ENCODE results near the gene GOSR1.

The GOSR1 gene

DNA sequence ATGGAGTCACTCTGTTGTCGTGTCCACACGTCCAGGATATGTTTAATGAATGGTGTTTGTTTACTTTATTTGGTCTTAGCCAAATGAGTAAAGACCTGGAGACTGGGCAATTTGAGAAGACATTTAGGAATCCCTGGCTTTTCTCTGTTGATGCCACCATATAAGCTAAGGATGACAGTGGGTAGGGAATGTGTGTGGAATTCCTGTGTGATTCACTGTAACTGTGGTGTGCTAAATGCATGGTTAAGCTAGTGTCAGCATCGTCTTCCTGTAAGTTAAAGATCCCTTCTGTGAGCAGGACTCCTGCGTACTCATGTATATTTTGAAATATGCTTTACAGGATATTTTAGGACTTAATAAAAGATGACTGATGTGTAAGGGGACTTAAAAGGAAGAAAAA lies 26.4 kb downstream of the GOSR1 start:
- no peak for DNase-seq (ENCODE audit: low read depth)
- no peak overlapping the region for H3K4me3 ChIP-seq (ENCODE audit: low read depth, low read length)
- TF ChIP-seq, protein P1, sequence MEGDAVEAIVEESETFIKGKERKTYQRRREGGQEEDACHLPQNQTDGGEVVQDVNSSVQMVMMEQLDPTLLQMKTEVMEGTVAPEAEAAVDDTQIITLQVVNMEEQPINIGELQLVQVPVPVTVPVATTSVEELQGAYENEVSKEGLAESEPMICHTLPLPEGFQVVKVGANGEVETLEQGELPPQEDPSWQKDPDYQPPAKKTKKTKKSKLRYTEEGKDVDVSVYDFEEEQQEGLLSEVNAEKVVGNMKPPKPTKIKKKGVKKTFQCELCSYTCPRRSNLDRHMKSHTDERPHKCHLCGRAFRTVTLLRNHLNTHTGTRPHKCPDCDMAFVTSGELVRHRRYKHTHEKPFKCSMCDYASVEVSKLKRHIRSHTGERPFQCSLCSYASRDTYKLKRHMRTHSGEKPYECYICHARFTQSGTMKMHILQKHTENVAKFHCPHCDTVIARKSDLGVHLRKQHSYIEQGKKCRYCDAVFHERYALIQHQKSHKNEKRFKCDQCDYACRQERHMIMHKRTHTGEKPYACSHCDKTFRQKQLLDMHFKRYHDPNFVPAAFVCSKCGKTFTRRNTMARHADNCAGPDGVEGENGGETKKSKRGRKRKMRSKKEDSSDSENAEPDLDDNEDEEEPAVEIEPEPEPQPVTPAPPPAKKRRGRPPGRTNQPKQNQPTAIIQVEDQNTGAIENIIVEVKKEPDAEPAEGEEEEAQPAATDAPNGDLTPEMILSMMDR (IDR thresholded peaks at IDR 0.05; ENCODE audit: insufficient read depth, low read depth, low read length, missing control alignments): no peak

DNA sequence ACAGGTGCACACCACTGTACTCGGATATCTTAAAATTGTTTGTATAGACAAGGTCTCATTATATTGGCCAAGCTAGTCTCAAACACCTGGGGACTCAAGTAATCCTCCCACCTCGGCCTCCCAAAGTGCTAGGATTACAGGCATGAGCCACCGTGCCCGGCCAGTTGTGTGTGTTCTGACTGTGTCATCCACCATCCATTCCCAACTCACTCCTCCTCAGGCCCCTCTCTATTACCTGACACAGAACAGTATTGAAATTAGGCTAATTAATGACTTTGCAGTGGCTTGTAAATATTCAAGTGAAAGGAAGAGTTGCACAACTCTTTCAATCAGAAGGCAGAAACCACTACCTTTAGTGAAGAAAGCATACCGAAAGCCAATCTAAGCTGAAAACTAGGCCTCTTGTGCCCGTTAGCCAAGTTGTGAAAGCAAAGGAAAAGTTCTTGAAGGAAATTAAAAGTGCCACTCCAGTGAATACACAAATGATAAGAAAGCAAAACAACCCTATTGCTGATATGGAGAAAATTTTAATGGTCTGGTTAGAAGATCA lies 28.7 kb downstream of the GOSR1 start:
- no peak for DNase-seq (ENCODE audit: low read depth)
- TF ChIP-seq, protein P1 (IDR thresholded peaks at IDR 0.05; ENCODE audit: insufficient read depth, low read depth, low read length, missing control alignments): no peak
- H3K4me3 ChIP-seq (ENCODE audit: low read depth, low read length): no peak overlapping the region

DNA sequence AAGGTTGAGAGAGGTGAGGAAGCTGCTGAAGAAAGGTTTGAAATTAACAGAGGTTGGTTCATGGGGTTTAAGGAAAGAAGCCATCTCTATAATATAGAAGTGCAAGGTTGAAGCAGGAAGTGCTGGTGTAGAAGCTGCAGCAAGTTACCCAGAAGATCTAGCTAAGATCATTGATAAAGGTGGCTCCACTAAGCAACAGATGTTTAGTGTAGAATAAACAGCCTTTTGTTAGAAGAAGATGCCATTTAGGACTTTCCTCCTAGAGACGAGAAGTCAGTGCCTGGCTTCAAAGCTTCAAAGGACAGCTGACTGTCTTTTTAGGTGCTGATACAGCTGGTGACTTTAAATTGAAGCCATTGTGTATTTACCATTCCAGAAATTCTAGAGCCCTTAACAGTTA lies 29.3 kb downstream of the GOSR1 start:
- TF ChIP-seq, protein P1 (IDR thresholded peaks at IDR 0.05; ENCODE audit: insufficient read depth, low read depth, low read length, missing control alignments): no peak
- H3K4me3 ChIP-seq (ENCODE audit: low read depth, low read length): no peak overlapping the region
- no peak for DNase-seq (ENCODE audit: low read depth)

DNA sequence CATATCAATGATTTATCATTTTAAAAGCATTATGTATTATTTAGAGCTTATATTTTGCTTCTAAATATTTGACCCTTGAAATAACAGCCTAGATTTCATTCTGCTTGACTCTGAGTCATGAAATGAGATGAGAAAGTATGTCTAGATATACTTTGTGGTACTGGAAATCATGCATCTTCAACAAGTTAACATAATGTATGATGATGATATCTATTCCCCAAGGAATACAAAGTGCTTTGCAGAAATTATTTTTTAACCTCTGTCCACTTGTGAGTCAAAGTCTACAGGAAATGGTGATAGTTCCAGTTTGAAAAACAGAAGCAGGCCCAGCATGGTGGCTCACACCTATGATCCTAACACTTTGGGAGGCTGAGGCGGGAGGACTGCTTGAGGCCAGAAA lies 36.1 kb downstream of the GOSR1 start:
- DNase-seq (ENCODE audit: low read depth): no peak
- no peak overlapping the region for H3K4me3 ChIP-seq (ENCODE audit: low read depth, low read length)
- TF ChIP-seq, protein P1 (IDR thresholded peaks at IDR 0.05; ENCODE audit: insufficient read depth, low read depth, low read length, missing control alignments): no peak

DNA sequence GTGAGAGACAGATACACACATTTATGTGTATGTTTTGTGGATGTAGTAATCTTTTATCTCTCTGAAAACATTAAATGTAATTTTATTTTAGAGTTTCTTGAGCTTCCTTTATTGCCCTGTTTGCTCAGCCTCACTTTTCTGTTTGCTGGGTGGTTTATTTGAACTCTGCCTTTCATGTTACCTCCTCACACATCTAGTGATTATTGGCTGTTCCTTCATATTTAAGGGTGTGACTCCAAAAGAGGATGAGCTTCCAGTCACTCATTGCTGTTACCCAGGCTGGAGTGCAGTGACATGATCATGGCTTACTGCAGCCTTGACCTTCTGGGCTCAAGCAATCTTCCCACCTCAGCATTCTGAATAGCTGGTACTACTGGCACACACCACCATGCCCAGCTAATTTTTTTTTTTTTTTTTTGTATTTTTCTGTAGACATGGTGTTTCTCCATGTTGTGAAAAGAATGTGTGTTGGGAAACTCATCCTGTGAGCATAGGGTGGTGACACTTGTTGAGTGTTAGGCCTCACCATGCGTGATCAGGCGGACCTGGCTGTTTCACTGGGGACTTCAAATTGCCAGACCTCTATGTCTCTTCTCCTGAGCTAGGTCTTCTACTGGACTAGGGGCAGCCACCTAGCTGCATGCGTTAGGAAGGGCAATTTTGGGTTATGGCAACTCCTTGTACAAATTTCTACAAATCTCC lies 37.8 kb downstream of the GOSR1 start:
- TF ChIP-seq, protein P1 (IDR thresholded peaks at IDR 0.05; ENCODE audit: insufficient read depth, low read depth, low read length, missing control alignments): no peak

DNA sequence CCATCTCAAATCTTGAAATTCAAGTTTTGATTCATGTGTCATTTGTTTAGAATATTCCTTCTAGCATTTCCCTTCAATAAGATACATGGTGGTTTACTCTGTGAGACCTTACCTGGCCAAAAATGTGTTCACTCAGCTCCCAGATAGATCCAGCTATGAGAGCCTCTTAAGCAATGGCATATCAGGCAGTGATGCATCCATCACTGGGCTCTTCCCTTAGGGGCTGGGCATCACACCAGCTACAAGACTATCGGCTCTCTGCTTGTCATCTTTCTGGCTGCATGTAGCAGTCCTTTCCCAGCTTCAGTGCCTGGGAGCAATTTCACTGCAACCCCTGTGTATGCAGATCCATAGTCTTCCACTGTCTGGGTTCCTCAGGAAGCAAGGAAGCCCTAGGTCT lies 40.6 kb downstream of the GOSR1 start:
- H3K4me3 ChIP-seq (ENCODE audit: low read depth, low read length): no peak overlapping the region
- TF ChIP-seq, protein P1 (IDR thresholded peaks at IDR 0.05; ENCODE audit: insufficient read depth, low read depth, low read length, missing control alignments): no peak
- no peak for DNase-seq (ENCODE audit: low read depth)

More for the DNA sequence above, 37.8 kb downstream of the GOSR1 start:
- no peak overlapping the region for H3K4me3 ChIP-seq (ENCODE audit: low read depth, low read length)
- DNase-seq (ENCODE audit: low read depth): no peak

DNA sequence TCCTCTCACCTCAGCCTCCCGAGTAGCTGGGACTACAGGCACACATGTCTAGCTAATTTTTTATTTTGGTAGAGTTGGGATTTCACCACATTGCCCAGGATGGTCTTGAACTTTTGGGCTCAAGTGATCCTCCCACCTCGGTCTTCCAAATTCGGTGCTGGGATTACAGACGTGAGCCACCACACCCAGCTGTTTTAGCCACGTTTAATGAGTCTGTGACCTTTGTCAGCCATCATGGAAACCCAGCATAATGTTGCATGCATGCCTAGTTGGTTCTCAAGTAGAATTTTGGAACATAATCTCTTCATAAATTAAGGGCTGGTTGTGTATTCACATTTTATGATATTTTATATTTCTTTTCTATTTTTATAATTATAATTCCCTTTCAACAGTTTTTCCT lies 42.0 kb downstream of the GOSR1 start:
- no peak overlapping the region for H3K4me3 ChIP-seq (ENCODE audit: low read depth, low read length)
- TF ChIP-seq, protein P1 (IDR thresholded peaks at IDR 0.05; ENCODE audit: insufficient read depth, low read depth, low read length, missing control alignments): no peak
- DNase-seq (ENCODE audit: low read depth): no peak

All from GM12865 (cell line).